H1 (cell line): ENCODE data around the gene LSM10. TPM values are rescaled to one million over a fixed set of nuclear protein-coding genes. Genes with fewer than 3 reads are reported as not detected.

ENCODE experiments used
- CTCF ChIA-PET: fragments of 300-600 bp; sonication (Branson Sonifier 250); formaldehyde crosslinking; loops from one replicate; lab custom pipeline; 2021; ENCODE audit not compliant: partially characterized antibody; lab: Charles Lee
- POLR2A ChIA-PET: fragments of 300-600 bp; sonication (Branson Sonifier 250); formaldehyde crosslinking; loops from one replicate; lab custom pipeline; 2021; ENCODE audit warnings: inconsistent platforms; ENCODE audit not compliant: partially characterized antibody; lab: Charles Lee
- DNase-seq, 2 experiments: peaks; one replicate each; pipeline versions ENCODE4 v3.0.0 to v3.0.0-alpha.2; 2010 to 2022; ENCODE audit warnings: low spot score in 2 of 2, low read depth in 1 of 2, mixed read lengths in 1 of 2
- FAIRE-seq: peaks from 2 replicates; lab custom pipeline; 2011; peaks lifted over from hg19 to GRCh38; lab: Jason Lieb, UNC
- H2AFZ ChIP-seq: 2 replicates; pipeline ENCODE4 v1.8.1; 2012; ENCODE audit warnings: low read length, inconsistent platforms
- H2AK5ac ChIP-seq: 2 replicates; pipeline ENCODE4 v1.6.1; 2013; ENCODE audit warnings: low read depth, low read length
- H2BK120ac ChIP-seq: replicated peaks from 2 replicates; pipeline ENCODE3; 2013; ENCODE audit warnings: low read depth, low read length, inconsistent platforms
- H2BK12ac ChIP-seq: 2 replicates; pipeline ENCODE4 v1.6.1; 2013; ENCODE audit warnings: low read depth, low read length
- H2BK15ac ChIP-seq: 2 replicates; pipeline ENCODE4 v1.6.1; 2013; ENCODE audit warnings: low read length
- H2BK20ac ChIP-seq: 2 replicates; pipeline ENCODE4 v1.6.1; 2013; ENCODE audit warnings: low read length
- H2BK5ac ChIP-seq: 2 replicates; pipeline ENCODE4 v1.6.1; 2013; ENCODE audit warnings: low read depth, low read length
- H3K14ac ChIP-seq: 2 replicates; pipeline ENCODE4 v1.6.1; 2013; ENCODE audit warnings: inconsistent platforms; ENCODE audit not compliant: insufficient read length
- H3K18ac ChIP-seq: 2 replicates; pipeline ENCODE4 v1.6.1; 2013; ENCODE audit warnings: low read length; ENCODE audit errors: extremely low read depth
- H3K23ac ChIP-seq: 2 replicates; pipeline ENCODE4 v1.6.1; 2013; ENCODE audit warnings: inconsistent platforms; ENCODE audit not compliant: insufficient read length
- H3K23me2 ChIP-seq: 2 replicates; pipeline ENCODE4 v1.6.1; 2013; ENCODE audit warnings: low read depth, low read length
- H3K27ac ChIP-seq: 2 replicates; pipeline ENCODE4 v1.6.1; 2011; ENCODE audit warnings: low read depth, low read length, inconsistent platforms
- H3K27me3 ChIP-seq, 4 experiments: replicated peaks in 1 of 4; 1 replicate in 1 of 4; 2 replicates in 3 of 4; pipeline versions ENCODE4 v1.6.1 to v1.8.1; 2011 to 2013; ENCODE audit warnings: low read length in 3 of 4, mild to moderate bottlenecking in 3 of 4, inconsistent platforms in 2 of 4, mixed read lengths in 2 of 4, moderate library complexity in 1 of 4; ENCODE audit not compliant: control insufficient read depth in 3 of 4, insufficient read depth in 3 of 4; ENCODE audit errors: extremely low read depth in 1 of 4
- H3K36me3 ChIP-seq, 4 experiments: 2 replicates each; pipeline versions ENCODE4 v1.6.1 to v1.8.1; 2011 to 2013; ENCODE audit warnings: mild to moderate bottlenecking in 4 of 4, low read length in 3 of 4, moderate library complexity in 2 of 4, control low read depth in 1 of 4, inconsistent platforms in 1 of 4; ENCODE audit not compliant: insufficient read depth in 4 of 4, control insufficient read depth in 2 of 4
- H3K4ac ChIP-seq: replicated peaks from 2 replicates; pipeline ENCODE3; 2013; ENCODE audit warnings: low read length, low read depth, mixed read lengths, inconsistent platforms; ENCODE audit not compliant: insufficient read length
- H3K4me1 ChIP-seq, 4 experiments: replicated peaks in 1 of 4; 1 replicate in 1 of 4; 2 replicates in 3 of 4; pipeline versions ENCODE4 v1.6.1 to v1.8.1; 2011 to 2013; ENCODE audit warnings: low read length in 3 of 4, inconsistent platforms in 2 of 4, mixed read lengths in 1 of 4; ENCODE audit not compliant: insufficient read depth in 4 of 4, control insufficient read depth in 3 of 4
- H3K4me2 ChIP-seq, 2 experiments: 2 replicates each; pipeline versions ENCODE4 v1.6.1 to v1.8.1; 2011 to 2013; ENCODE audit warnings: low read depth in 2 of 2, low read length in 2 of 2, control low read depth in 1 of 2, inconsistent platforms in 1 of 2, mild to moderate bottlenecking in 1 of 2; ENCODE audit not compliant: insufficient read depth in 1 of 2
- H3K4me3 ChIP-seq, 4 experiments: fragments of 200-600, 300-600 bp in 1 of 4; sonication (generic), shearing (Covaris generic), sonication (Bioruptor Twin) in 1 of 4; 2 replicates each; pipeline versions ENCODE4 v1.5.1 to v1.8.1; 2011 to 2016; ENCODE audit warnings: low read length in 4 of 4, low read depth in 3 of 4, control low read depth in 2 of 4, inconsistent platforms in 2 of 4, mild to moderate bottlenecking in 2 of 4, mixed read lengths in 1 of 4, moderate library complexity in 1 of 4; ENCODE audit not compliant: insufficient read depth in 2 of 4; ENCODE audit errors: extremely low read depth in 1 of 4
- H3K56ac ChIP-seq: replicated peaks from 2 replicates; pipeline ENCODE3; 2013; ENCODE audit warnings: low read depth, mild to moderate bottlenecking, mixed read lengths, low read length, inconsistent platforms; ENCODE audit not compliant: insufficient read length
- H3K79me1 ChIP-seq: 2 replicates; pipeline ENCODE4 v1.6.1; 2013; ENCODE audit warnings: low read depth, low read length, control low read depth
- H3K79me2 ChIP-seq, 2 experiments: 2 replicates each; pipeline versions ENCODE4 v1.6.1 to v1.8.1; 2012 to 2013; ENCODE audit warnings: low read length in 2 of 2, mild to moderate bottlenecking in 2 of 2, inconsistent platforms in 1 of 2; ENCODE audit not compliant: insufficient read depth in 2 of 2, control insufficient read depth in 1 of 2
- H3K9ac ChIP-seq, 4 experiments: replicated peaks in 1 of 4; 1 replicate in 1 of 4; 2 replicates in 3 of 4; pipeline versions ENCODE4 v1.6.1 to v1.8.1; 2011 to 2013; ENCODE audit warnings: low read depth in 3 of 4, low read length in 3 of 4, control low read depth in 2 of 4, mild to moderate bottlenecking in 2 of 4, moderate library complexity in 2 of 4, inconsistent platforms in 1 of 4; ENCODE audit errors: extremely low read depth in 1 of 4
- H3K9me3 ChIP-seq, 2 experiments: 2 replicates each; pipeline versions ENCODE4 v1.6.1 to v1.8.1; 2012 to 2013; ENCODE audit warnings: mild to moderate bottlenecking in 2 of 2, moderate library complexity in 2 of 2, control low read depth in 1 of 2, inconsistent platforms in 1 of 2, low read depth in 1 of 2, low read length in 1 of 2, mixed read lengths in 1 of 2; ENCODE audit not compliant: insufficient read depth in 2 of 2
- H4K20me1 ChIP-seq, 2 experiments: replicated peaks in 1 of 2; 2 replicates each; pipeline versions ENCODE3 to v1.8.1; 2011 to 2013; ENCODE audit warnings: inconsistent platforms in 2 of 2, low read length in 2 of 2, mild to moderate bottlenecking in 1 of 2; ENCODE audit not compliant: insufficient read depth in 2 of 2, control insufficient read depth in 1 of 2
- H4K5ac ChIP-seq: 2 replicates; pipeline ENCODE4 v1.6.1; 2013; ENCODE audit warnings: low read length, low read depth, mixed read lengths, inconsistent platforms; ENCODE audit not compliant: insufficient read length
- H4K8ac ChIP-seq: 2 replicates; pipeline ENCODE4 v1.8.0; 2013; ENCODE audit warnings: mild to moderate bottlenecking, moderate library complexity, low read length, inconsistent platforms; ENCODE audit not compliant: insufficient read depth; ENCODE audit errors: extremely low read depth
- H4K91ac ChIP-seq: replicated peaks from 2 replicates; pipeline ENCODE3; 2013; ENCODE audit warnings: low read length, mixed read lengths, inconsistent platforms; ENCODE audit not compliant: insufficient read length
- BACH1 ChIP-seq: IDR thresholded peaks from 2 replicates; pipeline ENCODE4 v1.6.1; 2012; ENCODE audit warnings: low read length, improper control_type of control experiment
- CEBPB ChIP-seq: IDR thresholded peaks from 2 replicates; pipeline ENCODE4 v1.6.1; 2012; ENCODE audit warnings: low read depth, low read length
- CHD1 ChIP-seq: IDR thresholded peaks from 2 replicates; pipeline ENCODE4 v1.6.1; 2012; ENCODE audit warnings: low read depth, low read length, improper control_type of control experiment
- GABPA ChIP-seq: IDR thresholded peaks from 2 replicates; pipeline ENCODE4 v1.6.1; 2011; ENCODE audit warnings: mild to moderate bottlenecking, low read length, moderate library complexity, borderline replicate concordance; ENCODE audit not compliant: insufficient read depth
- GTF2F1 ChIP-seq: IDR thresholded peaks from 2 replicates; pipeline ENCODE4 v1.6.1; 2012; ENCODE audit warnings: low read depth, low read length, improper control_type of control experiment, borderline replicate concordance
- HDAC2 ChIP-seq, 2 experiments: fragments of 300-600 bp in 1 of 2; sonication (generic) in 1 of 2; IDR thresholded peaks; 2 replicates each; pipeline ENCODE4 v1.6.1; 2011 to 2012; ENCODE audit warnings: low read depth in 2 of 2, low read length in 2 of 2, mild to moderate bottlenecking in 2 of 2, moderate library complexity in 2 of 2, borderline replicate concordance in 1 of 2, inconsistent platforms in 1 of 2
- HDAC6 ChIP-seq: IDR thresholded peaks from one replicate; pipeline ENCODE4 v1.7.1; 2012; ENCODE audit warnings: low read depth, mild to moderate bottlenecking, inconsistent platforms, low read length, moderate library complexity
- JUN ChIP-seq: IDR thresholded peaks from 2 replicates; pipeline ENCODE4 v1.6.1; 2011; ENCODE audit warnings: low read depth, mild to moderate bottlenecking, improper control_type of control experiment, low read length
- KDM1A ChIP-seq: fragments of 200-600, 300-600 bp; sonication (generic); IDR thresholded peaks from 2 replicates; pipeline ENCODE4 v1.7.1; 2016; ENCODE audit warnings: mild to moderate bottlenecking, low read length, borderline replicate concordance
- POLR2A ChIP-seq, 2 experiments: IDR thresholded peaks; 1 replicate in 1 of 2; 2 replicates in 1 of 2; pipeline ENCODE4 v1.6.1; 2011; ENCODE audit warnings: low read depth in 2 of 2, low read length in 2 of 2, mild to moderate bottlenecking in 2 of 2; ENCODE audit errors: control extremely low read depth in 1 of 2
- RXRA ChIP-seq: IDR thresholded peaks from 2 replicates; pipeline ENCODE4 v1.6.1; 2011; ENCODE audit warnings: low read depth, mild to moderate bottlenecking, low read length, moderate library complexity; ENCODE audit not compliant: insufficient read depth
- SAP30 ChIP-seq: fragments of 300-600 bp; sonication (generic); IDR thresholded peaks from 2 replicates; pipeline ENCODE4 v1.7.1; 2012; ENCODE audit warnings: low read length, moderate library complexity, mild to moderate bottlenecking, inconsistent platforms; ENCODE audit not compliant: insufficient read depth, insufficient replicate concordance
- SP1 ChIP-seq: IDR thresholded peaks from 2 replicates; pipeline ENCODE4 v1.6.1; 2011; ENCODE audit warnings: low read depth, low read length
- SUZ12 ChIP-seq: fragments of 200-600 bp; sonication (generic); IDR thresholded peaks from 2 replicates; pipeline ENCODE4 v1.6.1; 2012; ENCODE audit warnings: mild to moderate bottlenecking, inconsistent platforms, low read length, moderate library complexity, mixed read lengths
- TAF1 ChIP-seq: IDR thresholded peaks from 2 replicates; pipeline ENCODE4 v1.6.1; 2011; ENCODE audit warnings: mild to moderate bottlenecking, low read depth, low read length
- WGBS, 2 experiments: shearing (Covaris generic) in 1 of 2; methylation state at CpG; one replicate each; pipeline versions ENCODE4 v1.1.6 to v1.1.7; 2013 to 2015; ENCODE audit warnings: low lambda C conversion rate in 2 of 2, mixed read lengths in 2 of 2, inconsistent platforms in 1 of 2, low coverage in 1 of 2, missing lambda C conversion rate in 1 of 2; ENCODE audit not compliant: insufficient replicate concordance in 2 of 2, insufficient coverage in 1 of 2, insufficient read length in 1 of 2; ENCODE audit errors: extremely low coverage in 1 of 2, missing lambda C conversion rate in 1 of 2; 5-methylcytosine and 5-hydroxymethylcytosine counted together
- polyA plus RNA-seq, 7 experiments: library from polyadenylated mRNA; depleted of rRNA in 3 of 7; stranded (reverse) in 5 of 7; unstranded in 2 of 7; fragments of >200 nt in 5 of 7; fragments of 200-250 nt in 2 of 7; gene quantifications; 1 replicate in 5 of 7; 2 replicates in 1 of 7; 4 replicates in 1 of 7; pipeline versions ENCODE4 v1.2.1 to v1.2.3, GENCODE V29; 2011 to 2013; ENCODE audit warnings: missing spikeins in 2 of 7, mixed read lengths in 2 of 7
- total RNA-seq: library from RNA; stranded (reverse); fragmentation: NEBNext Ultra II Directional; extraction: Animal tissue kit (Norgen Biotek cat#: 25700); gene quantifications from 2 replicates; pipeline ENCODE4 v1.2.1, GENCODE V29; 2021

The LSM10 gene
- total and polyA plus RNA-seq, 2 of the 8 experiments (the other 6 are each of a cell fraction or from before 2014, with no cell fraction given): 59.5 to 140 TPM

- POLR2A ChIA-PET: interaction anchor here (0.8 to 1.1 kb wide), 4 partner anchors 10 to 133 kb away, joined by 3 read pairs; partner anchors contain the start of genes LSM10 and SH3D21
- no peaks in the 10 kb centered on the region for H3K9me3 ChIP-seq
- TF ChIP-seq HDAC6 (no peak), SP1 (no peak), RXRA (no peak), CEBPB (no peak), POLR2A (IDR thresholded peaks at IDR 0.05; ENCODE audit: control extremely low read depth in 1 of 2, low read depth in 2 of 2, low read length in 2 of 2) (no peak), TAF1 (no peak), GTF2F1 (no peak), KDM1A (no peak), JUN (no peak), CHD1 (no peak), HDAC2 (IDR thresholded peaks at IDR 0.05; ENCODE audit: borderline replicate concordance in 1 of 2, low read depth in 2 of 2, low read length in 2 of 2) (no peak), GABPA (no peak), SAP30 (no peak), SUZ12 (no peak), BACH1 (no peak)
These were observed 41.0 kb upstream of the LSM10 start for GRCh38 chr1:36438715-36439114.

More at GRCh38 chr1:36438715-36439114, 41.0 kb upstream of the LSM10 start:
- H3K9ac ChIP-seq: no peak overlapping the region
- 90% methylated on average over 4 of the region's 4 CpGs; no CpG with 5 or more reads in 1 of the 2 experiments for WGBS, 2 experiments
- H2BK120ac ChIP-seq: no peak overlapping the region
- peaks cover 0 to 3% (median 2%) of the 10 kb centered on the region in 4 experiments; a peak in 3 of 7 replicates for H3K4me1 ChIP-seq
- no peaks in the 10 kb centered on the region for H3K27me3 ChIP-seq
- no peak overlapping the region for H3K4me3 ChIP-seq
- no peak overlapping the region for H3K14ac ChIP-seq
- H4K91ac ChIP-seq: no peak overlapping the region
- no peak overlapping the region for H2AK5ac ChIP-seq
- CTCF ChIA-PET: interaction anchor here (0.5 to 0.6 kb wide), 2 partner anchors 27 to 329 kb away, joined by 3 to 4 read pairs; no protein-coding TSS in a partner anchor
- no peaks in the 10 kb centered on the region for H3K36me3 ChIP-seq
- H2BK20ac ChIP-seq: no peak overlapping the region
- no peak overlapping the region for H3K4ac ChIP-seq
- no peak overlapping the region for H3K18ac ChIP-seq
- no peaks in the 10 kb centered on the region for H3K79me2 ChIP-seq
- no peaks in the 10 kb centered on the region; the same call in 1 of the 2 replicates for H3K23me2 ChIP-seq
- DNase-seq (no peak), FAIRE-seq (no peak)
- no peak overlapping the region for H3K23ac ChIP-seq
- H3K56ac ChIP-seq: no peak overlapping the region
- H3K4me2 ChIP-seq: no peak overlapping the region
- no peak overlapping the region for H2BK5ac ChIP-seq
- no peaks in the 10 kb centered on the region for H4K20me1 ChIP-seq
- H2AFZ ChIP-seq: no peak overlapping the region
- no peaks in the 10 kb centered on the region for H3K79me1 ChIP-seq
- H3K27ac ChIP-seq: no peak overlapping the region
- no peak overlapping the region for H4K8ac ChIP-seq
- no peak overlapping the region for H2BK15ac ChIP-seq
- H2BK12ac ChIP-seq: no peak overlapping the region
- no peak overlapping the region for H4K5ac ChIP-seq
